ENCODE results near the gene AGBL4. TPM values are rescaled to one million over a fixed set of nuclear protein-coding genes. Genes with fewer than 3 reads are reported as not detected.

Gene AGBL4
- total and polyA plus RNA-seq, 9 of the 15 experiments (the other 6 are each of a cell fraction or from before 2014, with no cell fraction given) = 0.11 TPM; not detected in 7

DNA sequence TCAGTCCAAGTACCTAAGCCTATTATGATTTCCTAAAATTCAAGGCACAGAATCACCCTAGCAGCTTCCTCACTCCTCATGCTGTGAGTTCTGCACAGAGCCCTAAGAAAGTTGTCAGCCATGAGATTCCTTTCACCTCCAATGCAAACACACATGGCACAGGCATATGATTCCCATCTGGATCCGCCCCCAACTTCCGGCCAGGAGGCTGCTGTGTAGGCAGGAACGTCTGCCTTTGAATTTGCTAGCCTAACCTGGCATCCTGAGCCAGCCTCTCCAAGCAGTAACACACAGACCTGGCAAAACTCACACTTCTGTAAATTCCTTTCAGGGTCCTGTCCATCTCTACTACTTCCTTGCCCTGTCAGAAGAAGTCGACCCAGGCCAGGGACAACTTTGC is 726.0 kb downstream of the AGBL4 start (continued):
- TF ChIP-seq, protein P1, sequence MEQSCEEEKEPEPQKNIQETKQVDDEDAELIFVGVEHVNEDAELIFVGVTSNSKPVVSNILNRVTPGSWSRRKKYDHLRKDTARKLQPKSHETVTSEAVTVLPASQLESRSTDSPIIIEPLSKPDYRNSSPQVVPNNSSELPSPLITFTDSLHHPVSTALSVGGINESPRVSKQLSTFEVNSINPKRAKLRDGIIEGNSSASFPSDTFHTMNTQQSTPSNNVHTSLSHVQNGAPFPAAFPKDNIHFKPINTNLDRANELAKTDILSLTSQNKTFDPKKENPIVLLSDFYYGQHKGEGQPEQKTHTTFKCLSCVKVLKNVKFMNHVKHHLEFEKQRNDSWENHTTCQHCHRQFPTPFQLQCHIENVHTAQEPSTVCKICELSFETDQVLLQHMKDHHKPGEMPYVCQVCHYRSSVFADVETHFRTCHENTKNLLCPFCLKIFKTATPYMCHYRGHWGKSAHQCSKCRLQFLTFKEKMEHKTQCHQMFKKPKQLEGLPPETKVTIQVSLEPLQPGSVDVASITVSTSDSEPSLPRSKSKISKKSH (CRISPR knock-in tag; IDR thresholded peaks at IDR 0.05) = no peak
- TF ChIP-seq, protein P2, sequence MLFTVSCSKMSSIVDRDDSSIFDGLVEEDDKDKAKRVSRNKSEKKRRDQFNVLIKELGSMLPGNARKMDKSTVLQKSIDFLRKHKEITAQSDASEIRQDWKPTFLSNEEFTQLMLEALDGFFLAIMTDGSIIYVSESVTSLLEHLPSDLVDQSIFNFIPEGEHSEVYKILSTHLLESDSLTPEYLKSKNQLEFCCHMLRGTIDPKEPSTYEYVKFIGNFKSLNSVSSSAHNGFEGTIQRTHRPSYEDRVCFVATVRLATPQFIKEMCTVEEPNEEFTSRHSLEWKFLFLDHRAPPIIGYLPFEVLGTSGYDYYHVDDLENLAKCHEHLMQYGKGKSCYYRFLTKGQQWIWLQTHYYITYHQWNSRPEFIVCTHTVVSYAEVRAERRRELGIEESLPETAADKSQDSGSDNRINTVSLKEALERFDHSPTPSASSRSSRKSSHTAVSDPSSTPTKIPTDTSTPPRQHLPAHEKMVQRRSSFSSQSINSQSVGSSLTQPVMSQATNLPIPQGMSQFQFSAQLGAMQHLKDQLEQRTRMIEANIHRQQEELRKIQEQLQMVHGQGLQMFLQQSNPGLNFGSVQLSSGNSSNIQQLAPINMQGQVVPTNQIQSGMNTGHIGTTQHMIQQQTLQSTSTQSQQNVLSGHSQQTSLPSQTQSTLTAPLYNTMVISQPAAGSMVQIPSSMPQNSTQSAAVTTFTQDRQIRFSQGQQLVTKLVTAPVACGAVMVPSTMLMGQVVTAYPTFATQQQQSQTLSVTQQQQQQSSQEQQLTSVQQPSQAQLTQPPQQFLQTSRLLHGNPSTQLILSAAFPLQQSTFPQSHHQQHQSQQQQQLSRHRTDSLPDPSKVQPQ (CRISPR knock-in tag; IDR thresholded peaks at IDR 0.05; ENCODE audit: borderline replicate concordance) = no peak
- TF ChIP-seq GTF2A2 (tag; IDR thresholded peaks at IDR 0.05) = no peak

DNA sequence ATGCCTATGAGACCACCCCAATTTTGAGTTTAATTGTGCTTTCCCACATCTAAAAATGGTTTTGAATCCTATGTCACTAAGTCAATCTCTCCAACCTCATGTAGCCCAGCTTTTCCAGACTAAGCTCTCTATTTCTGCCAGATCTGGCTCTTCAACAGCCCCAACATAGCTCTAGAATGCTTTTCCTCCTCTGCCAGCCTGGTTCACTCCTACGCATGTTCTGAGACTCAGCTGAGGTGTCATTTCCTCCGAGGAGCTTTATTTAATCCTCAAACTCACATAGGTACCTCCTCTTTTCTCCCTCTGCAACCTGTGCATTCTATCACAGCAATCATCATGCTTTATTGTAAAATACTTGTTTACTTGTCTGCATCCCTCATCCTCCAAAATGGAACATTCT is 729.2 kb downstream of the AGBL4 start:
- Histone ChIP-seq H2AFZ (ENCODE audit: low read depth, low read length) (no peak overlapping the region), H3K9ac (ENCODE audit: insufficient read depth in 1 of 2, low read depth in 2 of 2, low read length in 2 of 2) (no peak overlapping the region), H3K4me2 (ENCODE audit: insufficient read depth, low read length) (no peak overlapping the region), H3K79me2 (ENCODE audit: control insufficient read depth, insufficient read depth, low read length) (no peaks in the 10 kb centered on the region), H3K4me1 (replicated peaks in 1 of 2; ENCODE audit: control insufficient read depth in 2 of 2, insufficient read depth in 2 of 2, low read length in 2 of 2) (no peaks in the 10 kb centered on the region), H3K36me3 (ENCODE audit: control insufficient read depth, insufficient read depth, low read length) (no peaks in the 10 kb centered on the region), H3K27me3 (ENCODE audit: control insufficient read depth in 2 of 2, insufficient read depth in 2 of 2, low read length in 2 of 2) (no peaks in the 10 kb centered on the region), H3K9me3 (replicated peaks; ENCODE audit: control insufficient read depth, insufficient read depth, low read depth, low read length) (peaks cover 5% of the 10 kb centered on the region; the same call in 1 of the 2 replicates), H4K20me1 (replicated peaks; ENCODE audit: control insufficient read depth, insufficient read depth, low read length) (no peaks in the 10 kb centered on the region), H3K9me1 (ENCODE audit: control insufficient read depth, insufficient read depth, low read length) (no peaks in the 10 kb centered on the region), H3K27ac (ENCODE audit: extremely low read depth, low read depth, low read length) (no peak overlapping the region), H3K4me3 (no peak overlapping the region)
- 0% methylated on average over 2 of the region's 2 CpGs for WGBS (ENCODE audit: insufficient coverage, low coverage, missing lambda C conversion rate)
- no peak for ATAC-seq
- no peak for FAIRE-seq
- no TSS peak for BruUV-seq (replicated peaks)
- CTCF ChIA-PET (ENCODE audit: low intra/inter-chr PET ratio) = no interaction called here
- intact Hi-C loops (cut with micrococcal nuclease) (no loop called here), in situ Hi-C loops (cut with MboI) (no loop called here)
- TF ChIP-seq ARHGAP35 (IDR thresholded peaks at IDR 0.05; ENCODE audit: partially characterized antibody) = no peak
- POLR2A ChIA-PET = no interaction called here
- DNase-seq (ENCODE audit: extremely low read depth in 1 of 4, low spot score in 3 of 4) = no peak
